HepG2 (cell line): Measurements from ENCODE around the gene TTLL7. TPM values are rescaled to one million over a fixed set of nuclear protein-coding genes. Genes with fewer than 3 reads are reported as not detected.
A peak's percentile ranks its signal among the peaks of the same experiment; 100 is the strongest.

ENCODE experiments used
- ATAC-seq: fragments of 200-7000 bp; cut with Tn5 transposase; 3 replicates; pipeline ENCODE4 v1.9.1; 2020; ENCODE audit warnings: mild to moderate bottlenecking, moderate library complexity
- BruUV-seq: library from RNA; stranded (reverse); fragments of 400-500 nt; replicated peaks from 2 replicates; lab custom pipeline; 2021; lab: Mats Ljungman, UMichigan
- CTCF ChIA-PET: fragments of 300-600 bp; formaldehyde crosslinking; extraction: SDS; loops from one replicate; lab custom pipeline; 2021; ENCODE audit warnings: low total read pairs, inconsistent platforms, low intra/inter-chr PET ratio; lab: Yijun Ruan, JAX
- POLR2A ChIA-PET: fragments of 350-600 bp; sonication (Branson Sonifier 250); formaldehyde crosslinking; loops from one replicate; lab custom pipeline; 2020; ENCODE audit warnings: antibody characterized with exemption, inconsistent platforms; lab: Yijun Ruan, JAX
- DNase-seq: peaks from one replicate; pipeline ENCODE4 v3.0.0-alpha.2; 2015; ENCODE audit warnings: low spot score
- FAIRE-seq: peaks from 3 replicates; lab custom pipeline; 2011; peaks lifted over from hg19 to GRCh38; lab: Jason Lieb, UNC
- H2AFZ ChIP-seq: one replicate; pipeline ENCODE4 v1.6.1; 2011; ENCODE audit warnings: low read length, inconsistent platforms
- H3K27ac ChIP-seq: fragments of 300-600 bp; 3 replicates; pipeline ENCODE4 v1.8.0; 2011; ENCODE audit warnings: mixed run types, mild to moderate bottlenecking, mixed read lengths, low read length, inconsistent platforms; ENCODE audit not compliant: insufficient read depth; ENCODE audit errors: extremely low read length
- H3K27me3 ChIP-seq, 2 experiments: fragments of 200-600 bp in 1 of 2; 2 replicates in 1 of 2; 3 replicates in 1 of 2; pipeline versions ENCODE4 v1.6.0 to v1.8.0; 2011; ENCODE audit warnings: low read length in 2 of 2, mild to moderate bottlenecking in 2 of 2, moderate library complexity in 2 of 2, inconsistent platforms in 1 of 2; ENCODE audit not compliant: insufficient read depth in 2 of 2, control insufficient read depth in 1 of 2
- H3K36me3 ChIP-seq, 2 experiments: fragments of 200-600 bp in 1 of 2; replicated peaks in 1 of 2; 2 replicates in 1 of 2; 3 replicates in 1 of 2; pipeline versions ENCODE4 v1.5.1 to v1.8.0; 2011; ENCODE audit warnings: low read length in 2 of 2, inconsistent platforms in 1 of 2; ENCODE audit not compliant: insufficient read depth in 2 of 2, control insufficient read depth in 1 of 2
- H3K4me1 ChIP-seq: 2 replicates; pipeline ENCODE4 v1.5.1; 2012; ENCODE audit warnings: low read length, inconsistent platforms; ENCODE audit not compliant: insufficient read depth
- H3K4me2 ChIP-seq: 2 replicates; pipeline ENCODE4 v1.6.0; 2011; ENCODE audit warnings: low read depth, low read length, inconsistent platforms
- H3K4me3 ChIP-seq, 3 experiments: fragments of 200-600 bp in 1 of 3; sonication (generic), shearing (Covaris generic) in 1 of 3; replicated peaks in 1 of 3; 2 replicates each; pipeline ENCODE4 v1.5.1; 2011 to 2016; ENCODE audit warnings: low read length in 3 of 3, inconsistent platforms in 2 of 3, low read depth in 2 of 3, mild to moderate bottlenecking in 2 of 3, control low read depth in 1 of 3, mixed read lengths in 1 of 3; ENCODE audit not compliant: insufficient read depth in 1 of 3
- H3K79me2 ChIP-seq: one replicate; pipeline ENCODE4 v1.6.1; 2011; ENCODE audit warnings: low read length, inconsistent platforms; ENCODE audit not compliant: insufficient read depth
- H3K9ac ChIP-seq: 2 replicates; pipeline ENCODE4 v1.6.0; 2011; ENCODE audit warnings: mild to moderate bottlenecking, low read depth, low read length, inconsistent platforms; ENCODE audit not compliant: insufficient read depth
- H3K9me3 ChIP-seq: 2 replicates; pipeline ENCODE4 v1.5.1; 2012; ENCODE audit warnings: mild to moderate bottlenecking, low read length
- H4K20me1 ChIP-seq: 2 replicates; pipeline ENCODE4 v1.6.0; 2011; ENCODE audit warnings: inconsistent platforms, mild to moderate bottlenecking, low read length, moderate library complexity; ENCODE audit not compliant: insufficient read depth
- CREB1 ChIP-seq, 2 experiments: fragments of 450-650 bp in 1 of 2; IDR thresholded peaks; 2 replicates each; pipeline ENCODE4 v1.6.1; 2016 to 2017; ENCODE audit warnings: control low read depth in 1 of 2, mild to moderate bottlenecking in 1 of 2, missing compliant biosample characterization in 1 of 2, missing genetic modification characterization in 1 of 2
- MTA1 ChIP-seq: sonication (generic); formaldehyde crosslinking; IDR thresholded peaks from 2 replicates; pipeline ENCODE4 v1.4.0; 2020; ENCODE audit warnings: missing genetic modification reagents, mild to moderate bottlenecking, borderline replicate concordance
- SKIL ChIP-seq: sonication (generic); formaldehyde crosslinking; IDR thresholded peaks from 2 replicates; pipeline ENCODE4 v1.8.0; 2022; ENCODE audit warnings: missing genetic modification reagents, mild to moderate bottlenecking, moderate library complexity, borderline replicate concordance
- SMYD3 ChIP-seq: sonication (generic); formaldehyde crosslinking; IDR thresholded peaks from 2 replicates; pipeline ENCODE4 v1.8.1; 2023; ENCODE audit warnings: mild to moderate bottlenecking, missing genetic modification reagents
- SNAPC2 ChIP-seq: sonication (generic); formaldehyde crosslinking; IDR thresholded peaks from 2 replicates; pipeline ENCODE4 v1.8.1; 2022; ENCODE audit warnings: mild to moderate bottlenecking, missing genetic modification reagents
- SOX5 ChIP-seq: IDR thresholded peaks from 2 replicates; pipeline ENCODE4 v1.6.1; 2016; ENCODE audit warnings: borderline replicate concordance
- SRSF9 ChIP-seq: fragments of 200-400 bp; formaldehyde crosslinking; IDR thresholded peaks from 2 replicates; pipeline ENCODE4 v1.6.1; 2018; ENCODE audit warnings: borderline replicate concordance, mild to moderate bottlenecking, low read depth, low read length; ENCODE audit not compliant: insufficient read depth, poor library complexity, severe bottlenecking
- U2AF2 ChIP-seq: fragments of 200-400 bp; formaldehyde crosslinking; IDR thresholded peaks from 2 replicates; pipeline ENCODE4 v1.6.1; 2017; ENCODE audit warnings: low read depth, mild to moderate bottlenecking, low read length
- ZBTB38 ChIP-seq: sonication (generic); formaldehyde crosslinking; IDR thresholded peaks from 2 replicates; pipeline ENCODE4 v1.5.1; 2020; ENCODE audit warnings: mild to moderate bottlenecking, missing genetic modification reagents
- ZFP1 ChIP-seq: IDR thresholded peaks from 2 replicates; pipeline ENCODE4 v1.6.1; 2016
- ZNF234 ChIP-seq: sonication (generic); formaldehyde crosslinking; conservative IDR thresholded peaks from 2 replicates; pipeline ENCODE4 v1.5.1; 2020; ENCODE audit warnings: mild to moderate bottlenecking, missing genetic modification reagents
- ZNF33A ChIP-seq: sonication (generic); formaldehyde crosslinking; IDR thresholded peaks from 2 replicates; pipeline ENCODE4 v1.5.1; 2020; ENCODE audit warnings: missing genetic modification reagents, mild to moderate bottlenecking, moderate library complexity, borderline replicate concordance
- ZNF710 ChIP-seq: sonication (generic); formaldehyde crosslinking; IDR thresholded peaks from 2 replicates; pipeline ENCODE4 v1.5.0; 2020; ENCODE audit warnings: mild to moderate bottlenecking, missing genetic modification reagents, borderline replicate concordance
- WGBS: methylation state at CpG from one replicate; pipeline ENCODE4 v1.1.6; 2017; ENCODE audit warnings: low lambda C conversion rate; 5-methylcytosine and 5-hydroxymethylcytosine counted together
- in situ Hi-C: cut with HindIII; loops from 2 replicates; pipeline ENCODE4 v1.10.0; 2017; ENCODE audit warnings: low pct_unique_long_range_greater_than_20kb; ENCODE audit not compliant: extremely low pct_ligation_motif_present
- intact Hi-C: fragments of 100-400 bp; cut with micrococcal nuclease; formaldehyde crosslinking; loops from one replicate; pipeline ENCODE4 v1.10.0; 2022; ENCODE audit not compliant: unreplicated experiment
- polyA plus RNA-seq, 8 experiments: library from polyadenylated mRNA; depleted of rRNA in 3 of 8; stranded (reverse) in 7 of 8; unstranded in 1 of 8; fragments of >200 nt; fragmentation: Illumina TruSeq in 4 of 8; extraction: Trizol in 4 of 8; gene quantifications; 2 replicates each; pipeline versions ENCODE4 v1.2.1 to v1.2.3, GENCODE V29; 2011 to 2016; ENCODE audit warnings: low read depth in 4 of 8, missing spikeins in 1 of 8, mixed read lengths in 1 of 8; ENCODE audit not compliant: insufficient read depth in 1 of 8
- total RNA-seq, 5 experiments: library from RNA; depleted of rRNA; stranded (reverse); fragments of >200 nt; fragmentation: Illumina TruSeq; extraction: Trizol; gene quantifications; 2 replicates each; pipeline ENCODE4 v1.2.3, GENCODE V29; 2016; ENCODE audit warnings: low read depth in 1 of 5

TTLL7 gene
- total and polyA plus RNA-seq, 2 of the 13 experiments (the other 11 are each of a cell fraction or from before 2014, with no cell fraction given) = 0.07 to 0.22 TPM

GRCh38 chr1:83822208-83822607, 176.7 kb downstream of the TTLL7 start:
- TF ChIP-seq SRSF9 (no peak), ZNF33A (CRISPR knock-in tag) (no peak), SMYD3 (CRISPR knock-in tag) (no peak), SKIL (CRISPR knock-in tag) (no peak)
- FAIRE-seq (no peak), DNase-seq (no peak), ATAC-seq (no peak)
- Histone ChIP-seq H3K79me2 (no peaks in the 10 kb centered on the region), H4K20me1 (no peaks in the 10 kb centered on the region), H3K4me3 (no peak overlapping the region), H3K27me3 (no peaks in the 10 kb centered on the region), H2AFZ (no peak overlapping the region), H3K36me3 (no peaks in the 10 kb centered on the region), H3K4me2 (no peak overlapping the region), H3K27ac (no peak overlapping the region), H3K9me3 (peaks cover 33% of the 10 kb centered on the region; the same call in 1 of the 2 replicates), H3K4me1 (peaks cover 14% of the 10 kb centered on the region), H3K9ac (no peak overlapping the region)
- in situ Hi-C loops = no loop called here
- intact Hi-C loops = no loop called here
- POLR2A ChIA-PET = no interaction called here
- CTCF ChIA-PET = no interaction called here
- BruUV-seq = no TSS peak
- WGBS = 39% methylated on average over 3 of the region's 3 CpGs

- no peaks in the 10 kb centered on the region for H4K20me1 ChIP-seq
- H3K27me3 ChIP-seq = no peaks in the 10 kb centered on the region
- no peaks in the 10 kb centered on the region for H3K79me2 ChIP-seq
- no peak for DNase-seq
- H3K36me3 ChIP-seq = no peaks in the 10 kb centered on the region
- no peak overlapping the region for H3K4me2 ChIP-seq
- peaks cover 14% of the 10 kb centered on the region for H3K4me1 ChIP-seq
- intact Hi-C loops (no loop called here), in situ Hi-C loops (no loop called here)
- no peak overlapping the region for H2AFZ ChIP-seq
- no peak for TF ChIP-seq ZNF234 (CRISPR knock-in tag)
- TF ChIP-seq SOX5 (CRISPR knock-in tag) = no peak
- TF ChIP-seq CREB1 (IDR thresholded peaks at IDR 0.05) = no peak
- no peak for TF ChIP-seq CREB1 (CRISPR knock-in tag; IDR thresholded peaks at IDR 0.05)
- no peak for TF ChIP-seq ZFP1 (CRISPR knock-in tag)
- TF ChIP-seq ZBTB38 (CRISPR knock-in tag) = no peak
- no peak for TF ChIP-seq MTA1 (CRISPR knock-in tag)
- TF ChIP-seq ZNF710 (CRISPR knock-in tag) = no peak
- TF ChIP-seq SNAPC2 (CRISPR knock-in tag) = no peak
- no peak for TF ChIP-seq U2AF2
- ChIA-PET POLR2A (no interaction called here), CTCF (no interaction called here)
- no peak for FAIRE-seq
- ATAC-seq = peak; percentile 47
- H3K4me3 ChIP-seq = no peak overlapping the region
- 0% methylated on average over 1 of the region's 1 CpG for WGBS
- peaks cover 34% of the 10 kb centered on the region for H3K9me3 ChIP-seq
- H3K9ac ChIP-seq = no peak overlapping the region
- no TSS peak for BruUV-seq
- H3K27ac ChIP-seq = no peak overlapping the region
Measured at GRCh38 chr1:83819436-83819835, 179.5 kb downstream of the TTLL7 start.
